IPS-20b (cell line): ENCODE results near the gene TNIP1.

ENCODE experiments used
- H3K27ac ChIP-seq: one replicate; pipeline ENCODE4 v1.5.1; 2013; ENCODE audit warnings: low read length
- H3K27me3 ChIP-seq: 2 replicates; pipeline ENCODE4 v1.6.1; 2013; ENCODE audit warnings: mild to moderate bottlenecking, low read length, inconsistent platforms; ENCODE audit not compliant: insufficient read depth
- H3K36me3 ChIP-seq: 2 replicates; pipeline ENCODE4 v1.6.1; 2013; ENCODE audit warnings: low read depth, mild to moderate bottlenecking, inconsistent platforms, low read length, moderate library complexity; ENCODE audit not compliant: insufficient read depth
- H3K4me1 ChIP-seq: 2 replicates; pipeline ENCODE4 v1.6.1; 2013; ENCODE audit warnings: mild to moderate bottlenecking, control low read depth, inconsistent platforms, low read length, moderate library complexity; ENCODE audit not compliant: insufficient read depth
- H3K4me3 ChIP-seq: 2 replicates; pipeline ENCODE4 v1.5.1; 2013; ENCODE audit warnings: mild to moderate bottlenecking, low read length, inconsistent platforms
- H3K9ac ChIP-seq: 2 replicates; pipeline ENCODE4 v1.6.1; 2013; ENCODE audit warnings: low read depth, mild to moderate bottlenecking, inconsistent platforms, low read length, moderate library complexity
- H3K9me3 ChIP-seq: 2 replicates; pipeline ENCODE4 v1.6.1; 2013; ENCODE audit warnings: mild to moderate bottlenecking, low read depth, low read length, inconsistent platforms; ENCODE audit not compliant: insufficient read depth

Gene TNIP1

DNA sequence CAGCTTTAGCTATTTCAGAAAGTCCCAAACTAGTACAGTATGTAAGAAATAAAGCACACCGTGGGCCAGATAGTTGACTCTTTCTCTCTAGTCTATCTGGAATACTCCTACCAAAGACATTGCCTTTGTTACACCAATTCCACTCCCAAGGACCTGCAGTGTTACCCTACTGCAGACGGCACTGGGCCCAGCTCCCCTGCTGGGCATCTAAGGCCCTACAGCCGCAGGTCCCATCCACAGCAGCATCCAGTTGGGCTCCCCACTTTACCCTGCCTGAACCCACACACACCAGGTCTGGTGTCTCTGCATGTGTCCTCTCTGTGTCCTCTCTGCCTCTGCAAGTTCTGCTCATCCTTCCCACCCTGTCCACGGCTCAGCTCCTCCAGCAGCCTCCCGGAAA lies 22.5 kb downstream of the TNIP1 start:
- no peaks in the 10 kb centered on the region for H3K9me3 ChIP-seq
- H3K36me3 ChIP-seq = peaks cover 7% of the 10 kb centered on the region
- H3K9ac ChIP-seq = no peak overlapping the region
- H3K27me3 ChIP-seq = no peaks in the 10 kb centered on the region
- H3K27ac ChIP-seq = no peak overlapping the region
- H3K4me1 ChIP-seq = no peaks in the 10 kb centered on the region
- no peak overlapping the region for H3K4me3 ChIP-seq

GRCh38 chr5:151056379-151057325 lies 24.2 kb downstream of the TNIP1 start:
- Histone ChIP-seq H3K36me3 (peaks cover 3% of the 10 kb centered on the region), H3K4me3 (no peak overlapping the region), H3K9ac (no peak overlapping the region), H3K9me3 (no peaks in the 10 kb centered on the region), H3K27me3 (no peaks in the 10 kb centered on the region), H3K27ac (no peak overlapping the region), H3K4me1 (no peaks in the 10 kb centered on the region)

DNA sequence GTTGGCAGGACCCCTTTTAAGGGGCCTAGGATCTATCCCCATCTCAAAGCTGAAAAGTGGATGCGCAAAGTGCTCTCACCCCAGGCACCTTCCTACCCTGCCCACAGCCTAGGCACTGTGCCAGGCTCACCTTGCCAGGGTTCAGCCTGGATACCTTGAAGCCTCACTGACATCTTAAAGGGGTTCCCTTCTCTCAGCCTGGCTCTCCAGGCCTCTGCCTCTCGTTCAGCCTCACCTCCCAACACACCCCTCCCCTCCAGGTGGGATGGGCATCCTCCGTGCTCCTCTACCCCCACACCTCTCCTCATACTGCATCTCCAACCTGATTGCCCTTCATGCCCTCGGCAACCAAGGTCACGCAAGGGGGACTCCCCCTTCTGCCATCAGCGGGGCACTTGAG lies 25.5 kb downstream of the TNIP1 start:
- H3K27me3 ChIP-seq = no peaks in the 10 kb centered on the region
- H3K9me3 ChIP-seq = no peaks in the 10 kb centered on the region
- H3K4me1 ChIP-seq = no peaks in the 10 kb centered on the region
- H3K9ac ChIP-seq = no peak overlapping the region
- H3K4me3 ChIP-seq = no peak overlapping the region
- no peak overlapping the region for H3K27ac ChIP-seq
- H3K36me3 ChIP-seq = peaks cover 4% of the 10 kb centered on the region; the same call in 1 of the 2 replicates

- peaks cover 7% of the 10 kb centered on the region for H3K36me3 ChIP-seq
- no peaks in the 10 kb centered on the region for H3K4me1 ChIP-seq
- no peak overlapping the region for H3K9ac ChIP-seq
- H3K4me3 ChIP-seq = no peak overlapping the region
- no peaks in the 10 kb centered on the region for H3K9me3 ChIP-seq
- H3K27me3 ChIP-seq = no peaks in the 10 kb centered on the region
- no peak overlapping the region for H3K27ac ChIP-seq
These were observed 26.1 kb downstream of the TNIP1 start for GRCh38 chr5:151054709-151055108.

DNA sequence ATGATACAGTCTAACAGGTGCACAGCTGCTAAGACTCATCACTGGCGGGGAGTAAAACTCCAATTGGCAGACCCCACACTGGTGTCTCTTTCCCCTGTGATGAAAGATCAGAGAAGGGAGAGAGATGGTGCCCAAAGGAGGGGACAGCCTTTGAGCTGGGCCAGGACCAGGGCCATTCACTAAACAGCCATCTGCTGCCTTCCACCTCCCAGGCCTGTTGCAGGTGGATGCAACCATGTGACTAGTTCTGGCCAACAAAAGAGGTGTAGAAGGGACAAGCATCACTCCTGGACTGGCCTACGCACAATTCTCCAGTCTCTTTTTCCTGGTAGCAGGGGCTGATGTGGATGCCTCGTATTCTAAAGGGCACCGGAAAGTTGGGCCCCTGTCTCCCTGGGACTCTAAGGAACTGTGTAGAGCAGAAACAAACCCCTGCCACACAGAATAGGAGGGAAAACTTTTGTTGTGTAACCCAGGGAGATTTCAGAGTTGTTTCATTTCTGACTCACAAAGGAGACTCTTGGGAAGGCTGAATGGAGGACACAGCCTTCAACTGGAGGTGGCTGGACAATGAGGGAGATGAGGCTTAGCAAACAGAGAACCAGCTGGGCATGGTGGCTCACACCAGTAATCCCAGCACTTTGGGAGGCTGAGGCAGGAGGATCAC lies 26.9 kb downstream of the TNIP1 start:
- H3K27ac ChIP-seq = no peak overlapping the region
- no peaks in the 10 kb centered on the region for H3K9me3 ChIP-seq
- peaks cover 14% of the 10 kb centered on the region for H3K36me3 ChIP-seq
- H3K4me3 ChIP-seq = no peak overlapping the region
- H3K27me3 ChIP-seq = no peaks in the 10 kb centered on the region
- no peaks in the 10 kb centered on the region for H3K4me1 ChIP-seq
- no peak overlapping the region for H3K9ac ChIP-seq

GRCh38 chr5:151052836-151053235 lies 28.0 kb downstream of the TNIP1 start:
- H3K4me3 ChIP-seq = no peak overlapping the region
- no peaks in the 10 kb centered on the region for H3K27me3 ChIP-seq
- no peak overlapping the region for H3K9ac ChIP-seq
- peaks cover 14% of the 10 kb centered on the region for H3K36me3 ChIP-seq
- no peaks in the 10 kb centered on the region for H3K9me3 ChIP-seq
- no peak overlapping the region for H3K27ac ChIP-seq
- H3K4me1 ChIP-seq = no peaks in the 10 kb centered on the region

GRCh38 chr5:151051931-151052608 lies 28.8 kb downstream of the TNIP1 start:
- no peak overlapping the region for H3K9ac ChIP-seq
- no peaks in the 10 kb centered on the region for H3K9me3 ChIP-seq
- no peaks in the 10 kb centered on the region for H3K27me3 ChIP-seq
- no peak overlapping the region for H3K4me3 ChIP-seq
- no peaks in the 10 kb centered on the region for H3K4me1 ChIP-seq
- H3K36me3 ChIP-seq = peaks cover 16% of the 10 kb centered on the region
- H3K27ac ChIP-seq = no peak overlapping the region

GRCh38 chr5:151051066-151051930 lies 29.5 kb downstream of the TNIP1 start:
- H3K9me3 ChIP-seq = no peaks in the 10 kb centered on the region
- H3K4me1 ChIP-seq = no peaks in the 10 kb centered on the region
- no peak overlapping the region for H3K9ac ChIP-seq
- no peak overlapping the region for H3K27ac ChIP-seq
- H3K27me3 ChIP-seq = no peaks in the 10 kb centered on the region
- peaks cover 19% of the 10 kb centered on the region for H3K36me3 ChIP-seq
- H3K4me3 ChIP-seq = no peak overlapping the region

DNA sequence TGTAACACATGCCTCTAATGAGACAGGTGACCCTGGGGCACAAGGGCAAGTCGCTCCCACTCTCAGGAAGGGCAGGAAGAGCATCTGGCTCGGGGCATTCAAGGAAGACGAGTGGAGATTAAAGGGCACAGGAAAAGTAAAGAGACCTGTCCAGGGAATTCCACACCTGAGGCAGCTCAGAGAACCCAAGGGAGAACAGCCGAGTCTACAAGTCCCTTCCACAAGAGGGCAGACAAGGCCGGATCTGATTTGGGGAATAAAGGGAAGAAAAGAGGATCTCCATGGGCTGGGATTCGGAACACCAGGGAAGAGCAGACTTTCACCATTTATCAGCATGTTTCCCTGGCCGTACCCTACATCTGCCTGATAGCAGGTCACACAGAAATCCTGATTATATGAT lies 32.3 kb downstream of the TNIP1 start:
- H3K36me3 ChIP-seq = peaks cover 19% of the 10 kb centered on the region
- H3K4me3 ChIP-seq = no peak overlapping the region
- no peaks in the 10 kb centered on the region for H3K4me1 ChIP-seq
- no peak overlapping the region for H3K9ac ChIP-seq
- H3K9me3 ChIP-seq = no peaks in the 10 kb centered on the region
- H3K27me3 ChIP-seq = no peaks in the 10 kb centered on the region
- H3K27ac ChIP-seq = no peak overlapping the region

DNA sequence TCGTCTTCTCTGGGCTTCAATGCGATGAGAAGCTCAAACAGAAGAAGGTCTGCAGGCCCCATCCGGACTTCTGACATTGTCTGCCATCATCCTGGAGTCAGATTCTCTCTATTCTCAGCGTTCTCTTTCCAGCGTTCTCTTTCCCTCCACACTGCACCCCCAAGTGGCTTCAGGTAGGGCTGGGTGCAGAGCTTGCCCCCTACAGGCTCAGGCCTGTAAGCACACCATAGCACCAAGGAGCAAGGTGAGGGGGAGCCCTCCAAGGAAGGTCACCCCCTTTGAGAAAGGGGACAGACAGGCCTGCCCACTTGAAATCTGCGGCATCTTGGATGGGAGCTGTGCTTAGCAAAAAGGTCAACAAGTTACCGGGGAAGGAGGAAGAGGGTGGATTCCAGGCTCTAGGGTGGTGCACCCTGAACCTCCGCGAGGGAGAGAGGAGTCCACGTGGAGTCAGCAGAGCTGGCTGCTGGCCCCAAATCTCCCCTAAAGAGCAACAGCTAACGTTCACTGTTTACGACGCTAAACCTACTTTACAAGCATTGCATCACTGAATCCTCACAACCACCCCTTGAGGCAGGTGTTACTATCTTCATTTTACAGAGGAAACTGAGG lies 32.9 kb downstream of the TNIP1 start:
- Histone ChIP-seq H3K27me3 (no peaks in the 10 kb centered on the region), H3K36me3 (peaks cover 24% of the 10 kb centered on the region), H3K9me3 (no peaks in the 10 kb centered on the region), H3K9ac (no peak overlapping the region), H3K4me1 (no peaks in the 10 kb centered on the region), H3K4me3 (no peak overlapping the region), H3K27ac (no peak overlapping the region)
